ENCODE measurements around the gene SLC9A3.

- TF ChIP-seq CTCF (conservative IDR thresholded peaks at IDR 0.05) (no peak), ZFX (IDR thresholded peaks at IDR 0.05) (no peak)
Observed at GRCh38 chr5:491119-491855, 33.0 kb downstream of the SLC9A3 start.

Measured in C4-2B (cell line).